ENCODE results near the gene RAMACL.

DNA sequence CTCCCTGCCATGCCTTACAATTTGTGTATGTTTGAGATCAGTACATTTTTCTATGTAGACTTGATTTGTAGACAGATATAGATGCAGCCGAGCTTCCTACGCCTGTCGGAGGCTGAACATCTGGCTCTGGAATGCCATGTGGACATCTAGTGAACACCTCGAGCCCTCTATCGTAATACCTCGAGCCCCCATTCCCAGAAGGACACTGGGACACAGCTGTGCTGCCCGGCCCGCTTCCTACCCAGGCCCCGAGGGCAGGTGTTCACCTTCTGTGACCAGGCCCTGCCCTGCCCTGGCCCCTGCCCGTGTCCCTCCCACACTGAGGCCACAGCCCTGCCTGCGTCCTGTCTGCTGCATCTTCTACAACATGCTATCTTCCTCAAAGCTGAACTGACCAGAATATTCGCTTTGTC is 27.7 kb upstream of the RAMACL start:
- TF ChIP-seq EZH2 (IDR thresholded peaks at IDR 0.05; ENCODE audit: insufficient read depth, low read length), result no peak
- TF ChIP-seq, protein P1, sequence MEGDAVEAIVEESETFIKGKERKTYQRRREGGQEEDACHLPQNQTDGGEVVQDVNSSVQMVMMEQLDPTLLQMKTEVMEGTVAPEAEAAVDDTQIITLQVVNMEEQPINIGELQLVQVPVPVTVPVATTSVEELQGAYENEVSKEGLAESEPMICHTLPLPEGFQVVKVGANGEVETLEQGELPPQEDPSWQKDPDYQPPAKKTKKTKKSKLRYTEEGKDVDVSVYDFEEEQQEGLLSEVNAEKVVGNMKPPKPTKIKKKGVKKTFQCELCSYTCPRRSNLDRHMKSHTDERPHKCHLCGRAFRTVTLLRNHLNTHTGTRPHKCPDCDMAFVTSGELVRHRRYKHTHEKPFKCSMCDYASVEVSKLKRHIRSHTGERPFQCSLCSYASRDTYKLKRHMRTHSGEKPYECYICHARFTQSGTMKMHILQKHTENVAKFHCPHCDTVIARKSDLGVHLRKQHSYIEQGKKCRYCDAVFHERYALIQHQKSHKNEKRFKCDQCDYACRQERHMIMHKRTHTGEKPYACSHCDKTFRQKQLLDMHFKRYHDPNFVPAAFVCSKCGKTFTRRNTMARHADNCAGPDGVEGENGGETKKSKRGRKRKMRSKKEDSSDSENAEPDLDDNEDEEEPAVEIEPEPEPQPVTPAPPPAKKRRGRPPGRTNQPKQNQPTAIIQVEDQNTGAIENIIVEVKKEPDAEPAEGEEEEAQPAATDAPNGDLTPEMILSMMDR (IDR thresholded peaks at IDR 0.05; ENCODE audit: insufficient read depth, low read depth, low read length), result no peak

Measured in astrocyte (in vitro differentiated cells and primary cell).